HCT116 (cell line): Measurements from ENCODE around the gene ZBTB20. TPM values are rescaled to one million over a fixed set of nuclear protein-coding genes. Genes with fewer than 3 reads are reported as not detected.

Experiments used
- ATAC-seq: fragments of 200-7000 bp; cut with Tn5 transposase; 2 replicates; pipeline ENCODE4 v1.9.1; 2020; ENCODE audit warnings: mild to moderate bottlenecking, moderate library complexity
- BruUV-seq: library from RNA; stranded (reverse); fragments of 400-500 nt; replicated peaks from 2 replicates; lab custom pipeline; 2021; lab: Mats Ljungman, UMichigan
- CTCF ChIA-PET: fragments of 300-600 bp; sonication (Branson Sonifier 250); formaldehyde crosslinking; loops from one replicate; lab custom pipeline; 2021; ENCODE audit warnings: antibody characterized with exemption; lab: Charles Lee
- POLR2A ChIA-PET: fragments of 300-600, 350-600 bp; sonication (Branson Sonifier 250); formaldehyde crosslinking; loops from one replicate; lab custom pipeline; 2021; ENCODE audit warnings: antibody characterized with exemption; lab: Charles Lee
- RAD21 ChIA-PET, 2 experiments: fragments of 300-600 bp; sonication (Branson Sonifier 250); formaldehyde crosslinking; loops; one replicate each; lab custom pipeline; 2023; ENCODE audit warnings: low total read pairs in 2 of 2; ENCODE audit not compliant: uncharacterized antibody in 2 of 2, unreplicated experiment in 2 of 2, low non-redundant PET in 1 of 2; lab: Charles Lee
- DNase-seq: peaks from one replicate; pipeline ENCODE4 v3.0.0-alpha.2; 2010; ENCODE audit warnings: low read depth, low spot score
- H2AFZ ChIP-seq: fragments of 200-600 bp; shearing (Covaris generic), sonication (generic); 2 replicates; pipeline ENCODE4 v1.6.1; 2017; ENCODE audit warnings: low read depth, mixed run types, mixed read lengths, antibody characterized with exemption, low read length; ENCODE audit not compliant: poor library complexity, severe bottlenecking
- H3K27ac ChIP-seq: 2 replicates; pipeline ENCODE4 v1.5.1; 2012; ENCODE audit warnings: low read depth, low read length
- H3K27me3 ChIP-seq: fragments of 200-600 bp; sonication (generic); 2 replicates; pipeline ENCODE4 v1.6.1; 2016; ENCODE audit warnings: mixed run types, low read length, mixed read lengths; ENCODE audit not compliant: insufficient read depth
- H3K36me3 ChIP-seq, 2 experiments: fragments of 200-500 bp in 1 of 2; fragments of 200-600 bp in 1 of 2; sonication (Bioruptor generic) in 1 of 2; sonication (generic) in 1 of 2; 2 replicates each; pipeline versions ENCODE4 v1.5.1 to v1.6.1; 2014 to 2016; ENCODE audit warnings: low read length in 2 of 2, inconsistent platforms in 1 of 2, mixed read lengths in 1 of 2, mixed run types in 1 of 2; ENCODE audit not compliant: insufficient read depth in 2 of 2, control insufficient read depth in 1 of 2
- H3K4me1 ChIP-seq, 2 experiments: fragments of 200-600 bp in 1 of 2; sonication (generic) in 1 of 2; 2 replicates each; pipeline versions ENCODE4 v1.5.1 to v1.6.1; 2012 to 2017; ENCODE audit warnings: low read length in 2 of 2, inconsistent platforms in 1 of 2, mild to moderate bottlenecking in 1 of 2, mixed read lengths in 1 of 2, mixed run types in 1 of 2, moderate library complexity in 1 of 2; ENCODE audit not compliant: insufficient read depth in 2 of 2, control insufficient read depth in 1 of 2
- H3K4me2 ChIP-seq: fragments of 200-600 bp; sonication (generic); 2 replicates; pipeline ENCODE4 v1.6.1; 2017; ENCODE audit warnings: mixed run types, low read length, mixed read lengths
- H3K4me3 ChIP-seq, 2 experiments: fragments of 200-600 bp in 1 of 2; sonication (generic) in 1 of 2; replicated peaks in 1 of 2; 2 replicates each; pipeline ENCODE4 v1.5.1; 2011 to 2016; ENCODE audit warnings: low read length in 2 of 2, control low read depth in 1 of 2, low read depth in 1 of 2, mild to moderate bottlenecking in 1 of 2, mixed read lengths in 1 of 2, mixed run types in 1 of 2
- H3K79me2 ChIP-seq: fragments of 200-600 bp; sonication (generic); 2 replicates; pipeline ENCODE4 v1.6.1; 2017; ENCODE audit warnings: mild to moderate bottlenecking, mixed run types, low read length, moderate library complexity, mixed read lengths; ENCODE audit not compliant: insufficient read depth
- H3K9ac ChIP-seq: fragments of 200-600 bp; sonication (generic); 2 replicates; pipeline ENCODE4 v1.6.1; 2016; ENCODE audit warnings: low read length, mixed read lengths
- H3K9me2 ChIP-seq: fragments of 200-600 bp; sonication (generic), shearing (Covaris generic); 2 replicates; pipeline ENCODE4 v1.6.1; 2017; ENCODE audit warnings: mixed run types, mild to moderate bottlenecking, moderate library complexity; ENCODE audit not compliant: insufficient read depth
- H3K9me3 ChIP-seq, 2 experiments: fragments of 200-500 bp in 1 of 2; fragments of 200-600 bp in 1 of 2; sonication (Bioruptor generic) in 1 of 2; sonication (generic) in 1 of 2; 2 replicates each; pipeline ENCODE4 v1.6.1; 2014 to 2017; ENCODE audit warnings: low read length in 2 of 2, mixed read lengths in 2 of 2, inconsistent platforms in 1 of 2, low read depth in 1 of 2, mild to moderate bottlenecking in 1 of 2, mixed run types in 1 of 2, moderate library complexity in 1 of 2; ENCODE audit not compliant: control insufficient read depth in 1 of 2, insufficient read depth in 1 of 2
- H4K20me1 ChIP-seq: fragments of 200-600 bp; sonication (generic), shearing (Covaris generic); 2 replicates; pipeline ENCODE4 v1.6.1; 2017; ENCODE audit warnings: mixed run types, mild to moderate bottlenecking, moderate library complexity; ENCODE audit not compliant: insufficient read depth
- ATF3 ChIP-seq: IDR thresholded peaks from 2 replicates; pipeline ENCODE4 v1.6.1; 2012
- CBX3 ChIP-seq: IDR thresholded peaks from 2 replicates; pipeline ENCODE4 v1.6.1; 2012; ENCODE audit warnings: low read depth
- CTCF ChIP-seq, 3 experiments: fragments of 200-600 bp in 1 of 3; sonication (generic) in 1 of 3; IDR thresholded peaks in 2 of 3; conservative IDR thresholded peaks in 1 of 3; 2 replicates each; pipeline ENCODE4 v1.5.1; 2012 to 2017; ENCODE audit warnings: low read depth in 2 of 3, low read length in 2 of 3, antibody characterized with exemption in 1 of 3, borderline replicate concordance in 1 of 3, control low read depth in 1 of 3, mild to moderate bottlenecking in 1 of 3, mixed read lengths in 1 of 3, mixed run types in 1 of 3, moderate library complexity in 1 of 3; ENCODE audit not compliant: insufficient read depth in 1 of 3
- EGR1 ChIP-seq: IDR thresholded peaks from 2 replicates; pipeline ENCODE4 v1.6.1; 2012; ENCODE audit warnings: low read depth
- EZH2 ChIP-seq: fragments of 200-600 bp; sonication (generic); IDR thresholded peaks from 2 replicates; pipeline ENCODE4 v1.6.1; 2017; ENCODE audit warnings: antibody characterized with exemption, mixed run types
- EZH2phosphoT487 ChIP-seq: fragments of 200-600 bp; IDR thresholded peaks from 2 replicates; pipeline ENCODE4 v1.6.1; 2018; ENCODE audit warnings: antibody characterized with exemption, borderline replicate concordance
- FOSL1 ChIP-seq: IDR thresholded peaks from 2 replicates; pipeline ENCODE4 v1.6.1; 2012; ENCODE audit warnings: low read depth
- JUND ChIP-seq: IDR thresholded peaks from 2 replicates; pipeline ENCODE4 v1.6.1; 2012
- POLR2A ChIP-seq: IDR thresholded peaks from 2 replicates; pipeline ENCODE4 v1.7.0; 2011; ENCODE audit warnings: borderline replicate concordance; ENCODE audit not compliant: insufficient read depth, insufficient read length; ENCODE audit errors: extremely low read depth
- SRF ChIP-seq: IDR thresholded peaks from 2 replicates; pipeline ENCODE4 v1.6.1; 2012; ENCODE audit warnings: low read depth
- TCF7L2 ChIP-seq: IDR thresholded peaks from 2 replicates; pipeline ENCODE4 v1.7.0; 2011; ENCODE audit warnings: borderline replicate concordance, inconsistent platforms; ENCODE audit not compliant: insufficient read depth, insufficient read length; ENCODE audit errors: extremely low read depth
- YY1 ChIP-seq: IDR thresholded peaks from 2 replicates; pipeline ENCODE4 v1.6.1; 2011; ENCODE audit warnings: low read length, low read depth, moderate library complexity, mild to moderate bottlenecking; ENCODE audit not compliant: insufficient replicate concordance; ENCODE audit errors: extremely low read depth
- ZBTB33 ChIP-seq: IDR thresholded peaks from 2 replicates; pipeline ENCODE4 v1.6.1; 2011; ENCODE audit warnings: mild to moderate bottlenecking, low read length, moderate library complexity; ENCODE audit not compliant: insufficient replicate concordance; ENCODE audit errors: extremely low read depth
- ZFX ChIP-seq: fragments of 450-650 bp; IDR thresholded peaks from 2 replicates; pipeline ENCODE4 v1.6.1; 2017
- ZNF274 ChIP-seq: fragments of 200-500 bp; sonication (Bioruptor generic); IDR thresholded peaks from 2 replicates; pipeline ENCODE4 v1.6.1; 2014; ENCODE audit warnings: mild to moderate bottlenecking, low read depth, low read length, inconsistent platforms
- intact Hi-C: fragments of 100-400 bp; cut with micrococcal nuclease; formaldehyde crosslinking; loops from 2 replicates; pipeline ENCODE4 v1.10.0; 2022
- total RNA-seq: library from RNA; stranded (reverse); gene quantifications from one replicate; pipeline ENCODE4 v1.2.1, GENCODE V29; 2021; ENCODE audit not compliant: unreplicated experiment

The ZBTB20 gene
- total RNA-seq, 1 experiment from 2014 or later, result 42.1 TPM

GRCh38 chr3:114745322-114746240 lies 401.5 kb downstream of the ZBTB20 start (continued):
- TF ChIP-seq ZBTB33, result no peak
- peak; percentile 63 for TF ChIP-seq FOSL1

GRCh38 chr3:114743746-114744485 lies 403.2 kb downstream of the ZBTB20 start:
- H3K9me2 ChIP-seq, result no peaks in the 10 kb centered on the region
- H4K20me1 ChIP-seq, result no peaks in the 10 kb centered on the region
- peaks cover 0 to 36% of the 10 kb centered on the region in 2 experiments; a peak in 2 of 4 replicates for H3K36me3 ChIP-seq
- CTCF ChIA-PET, result no interaction called here
- no peaks in the 10 kb centered on the region for H3K9me3 ChIP-seq
- H3K4me1 ChIP-seq, result peaks cover 63 to 85% of the 10 kb centered on the region in 2 experiments
- DNase-seq (no peak), ATAC-seq (no peak)
- intact Hi-C loops, result no loop called here
- peaks cover 66% of the 10 kb centered on the region for H3K79me2 ChIP-seq
- H3K9ac ChIP-seq, result peak overlapping the region; percentile 64
- H3K27ac ChIP-seq, result peak overlapping the region; percentile 97
- H3K4me2 ChIP-seq, result peak overlapping the region; percentile 76
- H3K4me3 ChIP-seq, result peak overlapping the region in 1 of 2 experiments; percentile 57; a peak in 3 of 4 replicates
- RAD21 ChIA-PET, result no interaction called here
- BruUV-seq, result no TSS peak
- POLR2A ChIA-PET, result no interaction called here
- no peaks in the 10 kb centered on the region for H3K27me3 ChIP-seq
- no peak overlapping the region for H2AFZ ChIP-seq
- TF ChIP-seq EZH2phosphoT487 (no peak), ZBTB33 (no peak), ZFX (no peak), JUND (no peak), YY1 (no peak), EZH2 (no peak), FOSL1 (no peak), CTCF (IDR thresholded peaks at IDR 0.05 in 2 of 3, conservative IDR thresholded peaks at IDR 0.05 in 1 of 3; ENCODE audit: borderline replicate concordance in 1 of 3, insufficient read depth in 1 of 3, low read depth in 2 of 3, low read length in 2 of 3) (no peak), TCF7L2 (no peak), POLR2A (no peak), SRF (no peak), EGR1 (no peak), CBX3 (no peak), ZNF274 (no peak), ATF3 (no peak)
